ENCODE data around the gene TNFRSF18.
"Not testable (repeated sequence)": the region's sequence is repeated elsewhere in the genome, so short reads cannot be mapped to it uniquely, and the experiment has no call there.

The TNFRSF18 gene

GRCh38 chr1:1204425-1204920, 1.9 kb downstream of the TNFRSF18 start:
- DNase-seq (ENCODE audit: low spot score in 2 of 2) (no peak), ATAC-seq (ENCODE audit: low read depth) (no peak)
- peak overlapping the region; percentile 39 for H3K4me3 Mint-ChIP-seq
- H3K4me1 Mint-ChIP-seq, result peaks cover 21% of the 10 kb centered on the region
- H3K36me3 Mint-ChIP-seq, result no peaks in the 10 kb centered on the region
- no peaks in the 10 kb centered on the region for H3K9me3 Mint-ChIP-seq
- H3K27me3 Mint-ChIP-seq, result peaks cover 10% of the 10 kb centered on the region
- no peak overlapping the region for H3K27ac Mint-ChIP-seq

GRCh38 chr1:1203561-1204424, 2.6 kb downstream of the TNFRSF18 start:
- H3K4me1 Mint-ChIP-seq, result peaks cover 17% of the 10 kb centered on the region
- ATAC-seq (ENCODE audit: low read depth) (no peak), DNase-seq (ENCODE audit: low spot score in 2 of 2) (no peak)
- peaks cover 8% of the 10 kb centered on the region for H3K27me3 Mint-ChIP-seq
- no peaks in the 10 kb centered on the region for H3K9me3 Mint-ChIP-seq
- H3K4me3 Mint-ChIP-seq, result no peak overlapping the region
- H3K36me3 Mint-ChIP-seq, result no peaks in the 10 kb centered on the region
- no peak overlapping the region for H3K27ac Mint-ChIP-seq

GRCh38 chr1:1202831-1203560, 3.4 kb downstream of the TNFRSF18 start:
- DNase-seq (ENCODE audit: low spot score in 2 of 2) (peak in 1 of 2 donors; percentile 25), ATAC-seq (ENCODE audit: low read depth) (no peak)
- H3K36me3 Mint-ChIP-seq, result no peaks in the 10 kb centered on the region
- H3K27me3 Mint-ChIP-seq, result peaks cover 4% of the 10 kb centered on the region
- H3K4me1 Mint-ChIP-seq, result peaks cover 11% of the 10 kb centered on the region
- H3K4me3 Mint-ChIP-seq, result no peak overlapping the region
- H3K9me3 Mint-ChIP-seq, result no peaks in the 10 kb centered on the region
- H3K27ac Mint-ChIP-seq, result peak overlapping the region; percentile 78

GRCh38 chr1:1200876-1201810, 5.2 kb downstream of the TNFRSF18 start:
- peaks cover 4% of the 10 kb centered on the region for H3K4me1 Mint-ChIP-seq
- peaks cover 2% of the 10 kb centered on the region for H3K27me3 Mint-ChIP-seq
- H3K27ac Mint-ChIP-seq, result peak overlapping the region; percentile 92
- peak; percentile 86 for ATAC-seq (ENCODE audit: low read depth)
- DNase-seq (ENCODE audit: low spot score in 2 of 2), result peak; percentile 85 to 89
- peak overlapping the region; percentile 46 for H3K4me3 Mint-ChIP-seq
- H3K36me3 Mint-ChIP-seq, result no peaks in the 10 kb centered on the region
- H3K9me3 Mint-ChIP-seq, result no peaks in the 10 kb centered on the region

GRCh38 chr1:1199961-1200875, 6.2 kb downstream of the TNFRSF18 start:
- DNase-seq (ENCODE audit: low spot score in 2 of 2), result no peak
- no peaks in the 10 kb centered on the region for H3K36me3 Mint-ChIP-seq
- H3K27ac Mint-ChIP-seq, result peak overlapping the region; percentile 92
- H3K4me1 Mint-ChIP-seq, result no peaks in the 10 kb centered on the region
- peak overlapping the region; percentile 43 for H3K4me3 Mint-ChIP-seq
- ATAC-seq (ENCODE audit: low read depth), result no peak
- H3K9me3 Mint-ChIP-seq, result peaks cover under 1% of the 10 kb centered on the region
- peaks cover 2% of the 10 kb centered on the region for H3K27me3 Mint-ChIP-seq

GRCh38 chr1:1199141-1199960, 7.0 kb downstream of the TNFRSF18 start:
- no peak overlapping the region for H3K4me3 Mint-ChIP-seq
- peaks cover 2% of the 10 kb centered on the region for H3K27me3 Mint-ChIP-seq
- no peaks in the 10 kb centered on the region for H3K4me1 Mint-ChIP-seq
- DNase-seq (ENCODE audit: low spot score in 2 of 2), result no peak
- H3K27ac Mint-ChIP-seq, result peak overlapping the region; percentile 92
- peaks cover 8% of the 10 kb centered on the region for H3K9me3 Mint-ChIP-seq
- H3K36me3 Mint-ChIP-seq, result no peaks in the 10 kb centered on the region
- no peak for ATAC-seq (ENCODE audit: low read depth)

GRCh38 chr1:1198423-1199140, 7.8 kb downstream of the TNFRSF18 start:
- no peaks in the 10 kb centered on the region for H3K4me1 Mint-ChIP-seq
- H3K4me3 Mint-ChIP-seq, result no peak overlapping the region
- H3K27me3 Mint-ChIP-seq, result peaks cover 2% of the 10 kb centered on the region
- no peaks in the 10 kb centered on the region for H3K36me3 Mint-ChIP-seq
- peaks cover 9% of the 10 kb centered on the region for H3K9me3 Mint-ChIP-seq
- no peak overlapping the region for H3K27ac Mint-ChIP-seq
- DNase-seq (ENCODE audit: low spot score in 2 of 2), result no peak
- ATAC-seq (ENCODE audit: low read depth), result no peak

GRCh38 chr1:1197551-1198422, 8.6 kb downstream of the TNFRSF18 start:
- Mint-ChIP-seq H3K36me3 (no peaks in the 10 kb centered on the region), H3K4me3 (no peak overlapping the region), H3K9me3 (peaks cover 9% of the 10 kb centered on the region), H3K27me3 (peaks cover 2% of the 10 kb centered on the region), H3K27ac (no peak overlapping the region), H3K4me1 (no peaks in the 10 kb centered on the region)
- no peak for DNase-seq (ENCODE audit: low spot score in 2 of 2)
- ATAC-seq (ENCODE audit: low read depth), result no peak

GRCh38 chr1:1197188-1197500, 9.2 kb downstream of the TNFRSF18 start:
- H3K27me3 Mint-ChIP-seq, result peaks cover 2% of the 10 kb centered on the region
- no peak overlapping the region for H3K4me3 Mint-ChIP-seq
- no peaks in the 10 kb centered on the region for H3K4me1 Mint-ChIP-seq
- no peak overlapping the region for H3K27ac Mint-ChIP-seq
- H3K36me3 Mint-ChIP-seq, result no peaks in the 10 kb centered on the region
- H3K9me3 Mint-ChIP-seq, result peaks cover 10% of the 10 kb centered on the region
- ATAC-seq (ENCODE audit: low read depth) (no peak), DNase-seq (ENCODE audit: low spot score in 2 of 2) (no peak)

- no peak for ATAC-seq (ENCODE audit: low read depth)
- H3K36me3 Mint-ChIP-seq, result no peaks in the 10 kb centered on the region
- H3K27me3 Mint-ChIP-seq, result peaks cover 2% of the 10 kb centered on the region
- peaks cover 12% of the 10 kb centered on the region for H3K9me3 Mint-ChIP-seq
- H3K27ac Mint-ChIP-seq, result no peak overlapping the region
- H3K4me3 Mint-ChIP-seq, result no peak overlapping the region
- DNase-seq (ENCODE audit: low spot score in 2 of 2), result no peak
- no peaks in the 10 kb centered on the region for H3K4me1 Mint-ChIP-seq
Measured at GRCh38 chr1:1196431-1197187, 9.8 kb downstream of the TNFRSF18 start.

GRCh38 chr1:1195726-1196125, 10.7 kb downstream of the TNFRSF18 start:
- ATAC-seq (ENCODE audit: low read depth), result not testable (repeated sequence)

More at GRCh38 chr1:1195726-1196125, 10.7 kb downstream of the TNFRSF18 start:
- H3K27ac Mint-ChIP-seq; H3K4me3 Mint-ChIP-seq; H3K36me3 Mint-ChIP-seq; H3K4me1 Mint-ChIP-seq; H3K27me3 Mint-ChIP-seq; DNase-seq (ENCODE audit: low spot score in 2 of 2): not testable (repeated sequence)
- H3K9me3 Mint-ChIP-seq, result peaks cover 12% of the 10 kb centered on the region

Measured in memory B cell (primary cell).